Neural cell (in vitro differentiated cells): ENCODE results near the gene MTFP1. TPM values are rescaled to one million over a fixed set of nuclear protein-coding genes. Genes with fewer than 3 reads are reported as not detected.

Experiments used
- H2AFZ ChIP-seq: fragments of 200-600, 300-800 bp; sonication (generic), shearing (Covaris generic); 2 replicates; pipeline ENCODE4 v1.6.0; 2014; ENCODE audit warnings: low read depth, mild to moderate bottlenecking, antibody characterized with exemption, low read length, moderate library complexity
- H3F3A ChIP-seq: fragments of 200-600 bp; shearing (Covaris generic); 2 replicates; pipeline ENCODE4 v1.6.1; 2016; ENCODE audit warnings: mild to moderate bottlenecking, moderate library complexity, mixed read lengths, antibody characterized with exemption, low read length; ENCODE audit not compliant: insufficient read depth, poor library complexity, severe bottlenecking
- H3K27ac ChIP-seq: fragments of 200-600, 300-800 bp; sonication (generic), shearing (Covaris generic); 2 replicates; pipeline ENCODE4 v1.5.1; 2014; ENCODE audit warnings: mild to moderate bottlenecking, low read length, moderate library complexity
- H3K27me3 ChIP-seq: fragments of 300-800, 200-600 bp; sonication (generic), shearing (Covaris generic); 2 replicates; pipeline ENCODE4 v1.6.0; 2014; ENCODE audit warnings: mild to moderate bottlenecking, low read depth, low read length, moderate library complexity; ENCODE audit not compliant: insufficient read depth
- H3K36me3 ChIP-seq: fragments of 300-800, 200-600 bp; sonication (generic), shearing (Covaris generic); 2 replicates; pipeline ENCODE4 v1.5.1; 2014; ENCODE audit warnings: mild to moderate bottlenecking, antibody characterized with exemption, low read length, moderate library complexity; ENCODE audit not compliant: insufficient read depth
- H3K4me2 ChIP-seq: fragments of 300-800, 200-600 bp; sonication (generic), shearing (Covaris generic); 2 replicates; pipeline ENCODE4 v1.6.0; 2014; ENCODE audit warnings: mild to moderate bottlenecking, low read length
- H3K4me3 ChIP-seq: fragments of 300-800, 200-600 bp; sonication (generic), shearing (Covaris generic); 2 replicates; pipeline ENCODE4 v1.5.1; 2014; ENCODE audit warnings: mild to moderate bottlenecking, low read length, moderate library complexity
- H3K79me2 ChIP-seq: fragments of 200-600 bp; shearing (Covaris generic); replicated peaks from 2 replicates; pipeline ENCODE4 v1.6.0; 2014; ENCODE audit warnings: mild to moderate bottlenecking, low read length, moderate library complexity; ENCODE audit not compliant: insufficient read depth
- H3K9ac ChIP-seq: fragments of 300-800, 200-600 bp; sonication (generic), shearing (Covaris generic); 2 replicates; pipeline ENCODE4 v1.6.1; 2016; ENCODE audit warnings: mild to moderate bottlenecking, low read length, mixed read lengths
- H3K9me2 ChIP-seq: fragments of 200-600 bp; shearing (Covaris generic); 2 replicates; pipeline ENCODE4 v1.6.1; 2016; ENCODE audit warnings: mild to moderate bottlenecking, low read length, mixed read lengths; ENCODE audit not compliant: insufficient read depth
- H3K9me3 ChIP-seq: fragments of 200-600, 300-800 bp; sonication (generic), shearing (Covaris generic); 2 replicates; pipeline ENCODE4 v1.6.1; 2016; ENCODE audit warnings: mild to moderate bottlenecking, mixed run types, low read length, moderate library complexity, mixed read lengths
- H4K20me1 ChIP-seq: fragments of 200-600 bp; shearing (Covaris generic); 2 replicates; pipeline ENCODE4 v1.6.1; 2016; ENCODE audit warnings: mild to moderate bottlenecking, mixed run types; ENCODE audit not compliant: insufficient read depth
- EP300 ChIP-seq: fragments of 450-650 bp; conservative IDR thresholded peaks from 2 replicates; pipeline ENCODE4 v1.6.1; 2014; ENCODE audit warnings: antibody characterized with exemption, mild to moderate bottlenecking, moderate library complexity; ENCODE audit not compliant: poor library complexity, severe bottlenecking
- EZH2 ChIP-seq: fragments of 200-600, 300-800 bp; shearing (Covaris generic), sonication (generic); IDR thresholded peaks from 2 replicates; pipeline ENCODE4 v1.6.1; 2014; ENCODE audit warnings: antibody characterized with exemption, low read length, borderline replicate concordance, mild to moderate bottlenecking; ENCODE audit not compliant: insufficient read depth, poor library complexity, severe bottlenecking
- MXI1 ChIP-seq: fragments of 450-650 bp; conservative IDR thresholded peaks from 2 replicates; pipeline ENCODE4 v1.6.1; 2014; ENCODE audit warnings: antibody characterized with exemption, mild to moderate bottlenecking; ENCODE audit not compliant: poor library complexity, severe bottlenecking
- POLR2AphosphoS5 ChIP-seq: IDR thresholded peaks from 2 replicates; pipeline ENCODE4 v1.6.1; 2012
- RAD21 ChIP-seq: fragments of 450-650 bp; conservative IDR thresholded peaks from 2 replicates; pipeline ENCODE4 v1.6.1; 2014; ENCODE audit warnings: antibody characterized with exemption, mild to moderate bottlenecking, moderate library complexity
- SMC3 ChIP-seq: fragments of 450-650 bp; conservative IDR thresholded peaks from 2 replicates; pipeline ENCODE4 v1.6.1; 2014; ENCODE audit warnings: antibody characterized with exemption, mild to moderate bottlenecking, moderate library complexity; ENCODE audit not compliant: poor library complexity
- TAF1 ChIP-seq: IDR thresholded peaks from 2 replicates; pipeline ENCODE4 v1.6.1; 2012; ENCODE audit warnings: low read depth
- polyA plus RNA-seq: library from polyadenylated mRNA; depleted of rRNA; stranded (reverse); fragments of >200 nt; gene quantifications from 2 replicates; pipeline ENCODE4 v1.2.3, GENCODE V29; 2014
- TF ChIP-seq, protein P1 (sequence below): IDR thresholded peaks from 2 replicates; pipeline ENCODE4 v1.6.1; 2012; ENCODE audit warnings: borderline replicate concordance
- TF ChIP-seq, protein P2 (sequence below): fragments of 450-650 bp; IDR thresholded peaks from 2 replicates; pipeline ENCODE4 v1.5.1; 2014; ENCODE audit warnings: antibody characterized with exemption, mild to moderate bottlenecking, moderate library complexity; ENCODE audit not compliant: poor library complexity, severe bottlenecking

MTFP1 gene
- polyA plus RNA-seq, 1 donor from 2014 or later, result 8.1 TPM

DNA sequence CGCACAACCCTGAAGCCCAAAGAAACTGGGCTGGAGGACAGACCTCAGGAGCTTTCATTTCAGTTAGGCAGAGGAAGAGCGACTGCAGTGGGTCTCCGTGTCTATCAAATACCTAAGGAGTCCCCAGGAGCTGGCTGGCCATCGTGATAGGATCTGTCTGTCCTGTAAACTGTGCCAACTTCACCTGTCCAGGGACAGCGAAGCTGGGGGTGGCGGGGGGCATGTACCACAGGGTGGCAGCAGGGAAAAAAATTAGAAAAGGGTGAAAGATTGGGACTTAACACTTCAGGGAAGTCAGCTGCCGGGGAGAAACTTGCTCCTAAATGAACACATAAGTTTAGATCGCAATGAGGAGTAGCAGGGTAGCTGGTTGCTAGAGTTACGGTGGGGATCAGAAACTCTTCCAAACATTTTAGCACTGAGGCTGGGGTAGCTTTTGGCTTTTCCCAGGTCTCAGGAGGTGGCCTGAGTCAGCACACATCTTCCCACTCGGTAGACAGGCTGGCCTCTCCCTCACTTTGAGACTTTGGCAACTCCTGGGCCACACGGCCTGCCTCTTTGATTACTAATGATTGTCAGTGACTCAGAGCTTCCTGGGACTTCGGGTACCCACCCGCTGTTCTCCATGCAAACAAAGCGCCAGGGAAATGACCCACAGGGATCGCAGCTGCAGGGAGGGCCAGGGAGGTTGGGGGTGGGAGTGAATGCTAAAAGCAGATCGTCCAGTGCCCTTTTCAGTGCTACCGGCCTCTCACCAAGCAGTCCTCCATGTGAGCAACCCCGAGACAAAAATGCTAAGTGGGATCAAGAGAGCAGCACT lies 2.9 kb upstream of the MTFP1 start:
- Histone ChIP-seq H4K20me1 (no peaks in the 10 kb centered on the region), H3K4me2 (peak overlapping the region; percentile 85), H3K36me3 (no peaks in the 10 kb centered on the region), H3K9ac (peak overlapping the region; percentile 89), H3K79me2 (no peaks in the 10 kb centered on the region), H3K27me3 (no peaks in the 10 kb centered on the region), H3F3A (no peaks in the 10 kb centered on the region), H2AFZ (peak overlapping the region; percentile 18), H3K9me2 (no peaks in the 10 kb centered on the region), H3K4me3 (peak overlapping the region; percentile 83), H3K27ac (peak overlapping the region; percentile 93), H3K9me3 (no peaks in the 10 kb centered on the region)
- no peak for TF ChIP-seq EZH2
- TF ChIP-seq RAD21, result no peak
- TF ChIP-seq, protein P1, sequence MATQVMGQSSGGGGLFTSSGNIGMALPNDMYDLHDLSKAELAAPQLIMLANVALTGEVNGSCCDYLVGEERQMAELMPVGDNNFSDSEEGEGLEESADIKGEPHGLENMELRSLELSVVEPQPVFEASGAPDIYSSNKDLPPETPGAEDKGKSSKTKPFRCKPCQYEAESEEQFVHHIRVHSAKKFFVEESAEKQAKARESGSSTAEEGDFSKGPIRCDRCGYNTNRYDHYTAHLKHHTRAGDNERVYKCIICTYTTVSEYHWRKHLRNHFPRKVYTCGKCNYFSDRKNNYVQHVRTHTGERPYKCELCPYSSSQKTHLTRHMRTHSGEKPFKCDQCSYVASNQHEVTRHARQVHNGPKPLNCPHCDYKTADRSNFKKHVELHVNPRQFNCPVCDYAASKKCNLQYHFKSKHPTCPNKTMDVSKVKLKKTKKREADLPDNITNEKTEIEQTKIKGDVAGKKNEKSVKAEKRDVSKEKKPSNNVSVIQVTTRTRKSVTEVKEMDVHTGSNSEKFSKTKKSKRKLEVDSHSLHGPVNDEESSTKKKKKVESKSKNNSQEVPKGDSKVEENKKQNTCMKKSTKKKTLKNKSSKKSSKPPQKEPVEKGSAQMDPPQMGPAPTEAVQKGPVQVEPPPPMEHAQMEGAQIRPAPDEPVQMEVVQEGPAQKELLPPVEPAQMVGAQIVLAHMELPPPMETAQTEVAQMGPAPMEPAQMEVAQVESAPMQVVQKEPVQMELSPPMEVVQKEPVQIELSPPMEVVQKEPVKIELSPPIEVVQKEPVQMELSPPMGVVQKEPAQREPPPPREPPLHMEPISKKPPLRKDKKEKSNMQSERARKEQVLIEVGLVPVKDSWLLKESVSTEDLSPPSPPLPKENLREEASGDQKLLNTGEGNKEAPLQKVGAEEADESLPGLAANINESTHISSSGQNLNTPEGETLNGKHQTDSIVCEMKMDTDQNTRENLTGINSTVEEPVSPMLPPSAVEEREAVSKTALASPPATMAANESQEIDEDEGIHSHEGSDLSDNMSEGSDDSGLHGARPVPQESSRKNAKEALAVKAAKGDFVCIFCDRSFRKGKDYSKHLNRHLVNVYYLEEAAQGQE, result no peak
- TF ChIP-seq, protein P2, sequence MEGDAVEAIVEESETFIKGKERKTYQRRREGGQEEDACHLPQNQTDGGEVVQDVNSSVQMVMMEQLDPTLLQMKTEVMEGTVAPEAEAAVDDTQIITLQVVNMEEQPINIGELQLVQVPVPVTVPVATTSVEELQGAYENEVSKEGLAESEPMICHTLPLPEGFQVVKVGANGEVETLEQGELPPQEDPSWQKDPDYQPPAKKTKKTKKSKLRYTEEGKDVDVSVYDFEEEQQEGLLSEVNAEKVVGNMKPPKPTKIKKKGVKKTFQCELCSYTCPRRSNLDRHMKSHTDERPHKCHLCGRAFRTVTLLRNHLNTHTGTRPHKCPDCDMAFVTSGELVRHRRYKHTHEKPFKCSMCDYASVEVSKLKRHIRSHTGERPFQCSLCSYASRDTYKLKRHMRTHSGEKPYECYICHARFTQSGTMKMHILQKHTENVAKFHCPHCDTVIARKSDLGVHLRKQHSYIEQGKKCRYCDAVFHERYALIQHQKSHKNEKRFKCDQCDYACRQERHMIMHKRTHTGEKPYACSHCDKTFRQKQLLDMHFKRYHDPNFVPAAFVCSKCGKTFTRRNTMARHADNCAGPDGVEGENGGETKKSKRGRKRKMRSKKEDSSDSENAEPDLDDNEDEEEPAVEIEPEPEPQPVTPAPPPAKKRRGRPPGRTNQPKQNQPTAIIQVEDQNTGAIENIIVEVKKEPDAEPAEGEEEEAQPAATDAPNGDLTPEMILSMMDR, result no peak
- TF ChIP-seq MXI1, result no peak
- no peak for TF ChIP-seq POLR2AphosphoS5
- TF ChIP-seq EP300, result no peak
- no peak for TF ChIP-seq SMC3

DNA sequence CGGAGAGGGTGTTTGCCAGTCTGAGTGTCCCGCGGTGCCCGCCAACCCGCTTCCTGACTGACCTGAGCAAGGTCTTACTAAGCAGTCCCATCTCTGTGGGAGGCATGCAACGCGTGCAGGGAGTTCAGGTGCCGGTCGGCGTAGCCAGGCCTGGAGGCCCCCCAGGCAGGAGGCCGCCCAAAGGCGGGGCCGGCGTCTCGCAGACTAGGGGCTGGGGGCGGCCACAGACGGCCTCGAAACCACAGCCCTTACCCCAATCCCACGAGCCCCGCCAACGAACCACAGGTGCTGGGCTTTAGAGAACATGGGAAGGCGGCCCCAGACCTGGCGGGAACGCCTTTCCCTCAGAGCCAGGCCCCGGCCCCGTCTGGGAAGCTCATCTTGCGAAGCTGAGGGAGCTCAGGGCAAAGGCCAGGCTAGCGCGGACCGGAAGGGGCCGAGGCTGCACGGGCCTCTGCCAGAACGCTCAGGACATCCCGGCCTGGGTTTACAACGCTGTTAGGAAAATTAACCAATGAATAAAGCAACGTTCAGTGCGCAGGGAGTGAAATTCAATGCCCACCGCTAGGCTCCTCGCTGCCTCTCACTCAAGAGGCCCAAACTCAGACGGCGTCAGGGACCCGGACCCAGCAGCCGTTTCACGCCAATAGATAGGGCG lies 2.1 kb upstream of the MTFP1 start:
- Histone ChIP-seq H3K36me3 (no peaks in the 10 kb centered on the region), H3K27ac (peak overlapping the region; percentile 93), H3K9ac (peak overlapping the region; percentile 89), H3K9me3 (no peaks in the 10 kb centered on the region), H3F3A (no peaks in the 10 kb centered on the region), H3K4me3 (peak overlapping the region; percentile 83), H3K4me2 (peak overlapping the region; percentile 85), H3K9me2 (no peaks in the 10 kb centered on the region), H4K20me1 (no peaks in the 10 kb centered on the region), H3K27me3 (no peaks in the 10 kb centered on the region), H3K79me2 (no peaks in the 10 kb centered on the region), H2AFZ (peak overlapping the region; percentile 18)
- TF ChIP-seq POLR2AphosphoS5, result peak; percentile 93
- no peak for TF ChIP-seq MXI1
- no peak for TF ChIP-seq EP300
- TF ChIP-seq, protein P1, result peak; percentile 91
- TF ChIP-seq TAF1, result peak; percentile 92
- TF ChIP-seq, protein P2, result peak; percentile 52
- peak; percentile 52 for TF ChIP-seq SMC3
- TF ChIP-seq RAD21, result peak; percentile 46
- TF ChIP-seq EZH2, result no peak
